ENCODE measurements around the gene A2M.
A peak's percentile ranks its signal among the peaks of the same experiment; 100 is the strongest.

The A2M gene

GRCh38 chr12:9115731-9116559, at the start of gene A2M:
Gene A2M (minus strand): TSS chr12:9115919. CDS start chr12:9115849, 70 bp downstream.
- DNase-seq = no peak

GRCh38 chr12:9163392-9163791, 47.7 kb upstream of the A2M start:
- no peak for DNase-seq

GRCh38 chr12:9156119-9156518, 40.4 kb upstream of the A2M start:
- DNase-seq = peak; percentile 64

GRCh38 chr12:9149372-9149771, 33.7 kb upstream of the A2M start:
- DNase-seq = no peak

- DNase-seq = no peak
Observed at GRCh38 chr12:9148926-9149325, 33.2 kb upstream of the A2M start.

GRCh38 chr12:9147461-9147860, 31.7 kb upstream of the A2M start:
- DNase-seq = no peak

GRCh38 chr12:9144730-9145106, 29.0 kb upstream of the A2M start:
- DNase-seq = no peak

- no peak for DNase-seq
Observed at GRCh38 chr12:9143929-9144729, 28.4 kb upstream of the A2M start.

GRCh38 chr12:9143137-9143536, 27.4 kb upstream of the A2M start:
- DNase-seq = no peak

GRCh38 chr12:9139588-9140290, 24.0 kb upstream of the A2M start:
- DNase-seq = peak; percentile 75

- DNase-seq = no peak
Observed at GRCh38 chr12:9135903-9136310, 20.2 kb upstream of the A2M start.

GRCh38 chr12:9134981-9135628, 19.4 kb upstream of the A2M start:
- DNase-seq = no peak

GRCh38 chr12:9133216-9133916, 17.6 kb upstream of the A2M start:
- DNase-seq = no peak

GRCh38 chr12:9132008-9132535, 16.4 kb upstream of the A2M start:
- DNase-seq = no peak

- DNase-seq = no peak
Observed at GRCh38 chr12:9130244-9130643, 14.5 kb upstream of the A2M start.

- DNase-seq = no peak
Observed at GRCh38 chr12:9127936-9128663, 12.4 kb upstream of the A2M start.

GRCh38 chr12:9127484-9127883, 11.8 kb upstream of the A2M start:
- DNase-seq = no peak

- no peak for DNase-seq
Observed at GRCh38 chr12:9124383-9125031, 8.8 kb upstream of the A2M start.

GRCh38 chr12:9123781-9124382, 8.2 kb upstream of the A2M start:
- no peak for DNase-seq

- no peak for DNase-seq
Observed at GRCh38 chr12:9122091-9122609, 6.4 kb upstream of the A2M start.
